ENCODE measurements around the gene NKIRAS2.

The NKIRAS2 gene

GRCh38 chr17:42028791-42029127 lies 8.9 kb downstream of the NKIRAS2 start:
- Histone ChIP-seq H3F3A (ENCODE audit: low read depth) (no peaks in the 10 kb centered on the region), H3K27me3 (ENCODE audit: insufficient read depth, low read length, poor library complexity, severe bottlenecking) (no peaks in the 10 kb centered on the region), H2AFZ (ENCODE audit: low read length) (no peak overlapping the region), H3K4me3 (ENCODE audit: low read length, poor library complexity, severe bottlenecking) (no peak overlapping the region), H3K9me2 (replicated peaks; ENCODE audit: low read depth, low read length) (no peaks in the 10 kb centered on the region), H3K36me3 (ENCODE audit: insufficient read depth, low read length) (peaks cover 4% of the 10 kb centered on the region; the same call in 1 of the 2 replicates), H3K9ac (ENCODE audit: low read depth, low read length, poor library complexity, severe bottlenecking) (no peak overlapping the region), H3K4me2 (ENCODE audit: low read depth, low read length, poor library complexity, severe bottlenecking) (no peak overlapping the region), H3K9me3 (ENCODE audit: insufficient read depth, low read depth, low read length) (no peaks in the 10 kb centered on the region), H3K4me1 (ENCODE audit: insufficient read depth, low read length, poor library complexity, severe bottlenecking) (peaks cover 9% of the 10 kb centered on the region), H4K20me1 (ENCODE audit: insufficient read depth, low read length, poor library complexity, severe bottlenecking) (no peaks in the 10 kb centered on the region), H3K79me2 (ENCODE audit: insufficient read depth, low read length) (no peaks in the 10 kb centered on the region)
- TF ChIP-seq CTCF (conservative IDR thresholded peaks at IDR 0.05; ENCODE audit: low read length): no peak
- TF ChIP-seq EZH2phosphoT487 (IDR thresholded peaks at IDR 0.05; ENCODE audit: borderline replicate concordance): no peak

GRCh38 chr17:42031584-42031983 lies 11.7 kb downstream of the NKIRAS2 start:
- H3K27me3 ChIP-seq (ENCODE audit: insufficient read depth, low read length, poor library complexity, severe bottlenecking): no peaks in the 10 kb centered on the region
- H3K79me2 ChIP-seq (ENCODE audit: insufficient read depth, low read length): no peaks in the 10 kb centered on the region
- no peaks in the 10 kb centered on the region for H4K20me1 ChIP-seq (ENCODE audit: insufficient read depth, low read length, poor library complexity, severe bottlenecking)
- no peaks in the 10 kb centered on the region for H3K9me3 ChIP-seq (ENCODE audit: insufficient read depth, low read depth, low read length)
- H3K36me3 ChIP-seq (ENCODE audit: insufficient read depth, low read length): no peaks in the 10 kb centered on the region
- H2AFZ ChIP-seq (ENCODE audit: low read length): no peak overlapping the region
- H3K4me3 ChIP-seq (ENCODE audit: low read length, poor library complexity, severe bottlenecking): no peak overlapping the region
- H3K4me2 ChIP-seq (ENCODE audit: low read depth, low read length, poor library complexity, severe bottlenecking): no peak overlapping the region
- no peak overlapping the region for H3K9ac ChIP-seq (ENCODE audit: low read depth, low read length, poor library complexity, severe bottlenecking)
- no peaks in the 10 kb centered on the region for H3F3A ChIP-seq (ENCODE audit: low read depth)
- H3K4me1 ChIP-seq (ENCODE audit: insufficient read depth, low read length, poor library complexity, severe bottlenecking): peaks cover 6% of the 10 kb centered on the region
- TF ChIP-seq EZH2phosphoT487 (IDR thresholded peaks at IDR 0.05; ENCODE audit: borderline replicate concordance): no peak
- TF ChIP-seq CTCF (conservative IDR thresholded peaks at IDR 0.05; ENCODE audit: low read length): no peak
- no peaks in the 10 kb centered on the region for H3K9me2 ChIP-seq (replicated peaks; ENCODE audit: low read depth, low read length)

- Histone ChIP-seq H3K9me3 (ENCODE audit: insufficient read depth, low read depth, low read length) (no peaks in the 10 kb centered on the region), H3K27me3 (ENCODE audit: insufficient read depth, low read length, poor library complexity, severe bottlenecking) (no peaks in the 10 kb centered on the region)
Measured at GRCh38 chr17:42034059-42034458, 14.2 kb downstream of the NKIRAS2 start.

More at GRCh38 chr17:42034059-42034458, 14.2 kb downstream of the NKIRAS2 start:
- Histone ChIP-seq H3K4me3 (ENCODE audit: low read length, poor library complexity, severe bottlenecking) (no peak overlapping the region), H3K9me2 (replicated peaks; ENCODE audit: low read depth, low read length) (no peaks in the 10 kb centered on the region), H3K9ac (ENCODE audit: low read depth, low read length, poor library complexity, severe bottlenecking) (no peak overlapping the region), H4K20me1 (ENCODE audit: insufficient read depth, low read length, poor library complexity, severe bottlenecking) (no peaks in the 10 kb centered on the region), H3K36me3 (ENCODE audit: insufficient read depth, low read length) (no peaks in the 10 kb centered on the region), H3F3A (ENCODE audit: low read depth) (no peaks in the 10 kb centered on the region), H3K4me1 (ENCODE audit: insufficient read depth, low read length, poor library complexity, severe bottlenecking) (peaks cover 6% of the 10 kb centered on the region), H3K4me2 (ENCODE audit: low read depth, low read length, poor library complexity, severe bottlenecking) (no peak overlapping the region), H2AFZ (ENCODE audit: low read length) (no peak overlapping the region; the same call in 1 of the 2 replicates), H3K79me2 (ENCODE audit: insufficient read depth, low read length) (no peaks in the 10 kb centered on the region)
- TF ChIP-seq CTCF (conservative IDR thresholded peaks at IDR 0.05; ENCODE audit: low read length): no peak
- TF ChIP-seq EZH2phosphoT487 (IDR thresholded peaks at IDR 0.05; ENCODE audit: borderline replicate concordance): no peak

All from Loucy (cell line).